WTC11 (cell line): Measurements from ENCODE around the gene DHDH.
"Not testable (repeated sequence)": the region's sequence is repeated elsewhere in the genome, so short reads cannot be mapped to it uniquely, and the experiment has no call there.

Source experiments
- CTCF ChIP-seq: fragments of 200-600 bp; IDR thresholded peaks from 2 replicates; pipeline ENCODE4 v1.8.0; 2022; ENCODE audit warnings: antibody characterized with exemption
- FOXK1 ChIP-seq: sonication (generic); formaldehyde crosslinking; IDR thresholded peaks from 2 replicates; pipeline ENCODE4 v1.8.0; 2022; ENCODE audit warnings: mild to moderate bottlenecking, moderate library complexity, missing genetic modification reagents
- TF ChIP-seq, protein P1 (sequence below): sonication (generic); formaldehyde crosslinking; IDR thresholded peaks from 2 replicates; pipeline ENCODE4 v1.8.1; 2023; ENCODE audit warnings: mild to moderate bottlenecking, missing genetic modification reagents, borderline replicate concordance

GRCh38 chr19:48899386-48899749, 34.1 kb upstream of the DHDH start:
- TF ChIP-seq FOXK1 (CRISPR knock-in tag); CTCF: not testable (repeated sequence)
- TF ChIP-seq, protein P1, sequence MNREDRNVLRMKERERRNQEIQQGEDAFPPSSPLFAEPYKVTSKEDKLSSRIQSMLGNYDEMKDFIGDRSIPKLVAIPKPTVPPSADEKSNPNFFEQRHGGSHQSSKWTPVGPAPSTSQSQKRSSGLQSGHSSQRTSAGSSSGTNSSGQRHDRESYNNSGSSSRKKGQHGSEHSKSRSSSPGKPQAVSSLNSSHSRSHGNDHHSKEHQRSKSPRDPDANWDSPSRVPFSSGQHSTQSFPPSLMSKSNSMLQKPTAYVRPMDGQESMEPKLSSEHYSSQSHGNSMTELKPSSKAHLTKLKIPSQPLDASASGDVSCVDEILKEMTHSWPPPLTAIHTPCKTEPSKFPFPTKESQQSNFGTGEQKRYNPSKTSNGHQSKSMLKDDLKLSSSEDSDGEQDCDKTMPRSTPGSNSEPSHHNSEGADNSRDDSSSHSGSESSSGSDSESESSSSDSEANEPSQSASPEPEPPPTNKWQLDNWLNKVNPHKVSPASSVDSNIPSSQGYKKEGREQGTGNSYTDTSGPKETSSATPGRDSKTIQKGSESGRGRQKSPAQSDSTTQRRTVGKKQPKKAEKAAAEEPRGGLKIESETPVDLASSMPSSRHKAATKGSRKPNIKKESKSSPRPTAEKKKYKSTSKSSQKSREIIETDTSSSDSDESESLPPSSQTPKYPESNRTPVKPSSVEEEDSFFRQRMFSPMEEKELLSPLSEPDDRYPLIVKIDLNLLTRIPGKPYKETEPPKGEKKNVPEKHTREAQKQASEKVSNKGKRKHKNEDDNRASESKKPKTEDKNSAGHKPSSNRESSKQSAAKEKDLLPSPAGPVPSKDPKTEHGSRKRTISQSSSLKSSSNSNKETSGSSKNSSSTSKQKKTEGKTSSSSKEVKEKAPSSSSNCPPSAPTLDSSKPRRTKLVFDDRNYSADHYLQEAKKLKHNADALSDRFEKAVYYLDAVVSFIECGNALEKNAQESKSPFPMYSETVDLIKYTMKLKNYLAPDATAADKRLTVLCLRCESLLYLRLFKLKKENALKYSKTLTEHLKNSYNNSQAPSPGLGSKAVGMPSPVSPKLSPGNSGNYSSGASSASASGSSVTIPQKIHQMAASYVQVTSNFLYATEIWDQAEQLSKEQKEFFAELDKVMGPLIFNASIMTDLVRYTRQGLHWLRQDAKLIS (CRISPR knock-in tag) = not testable (repeated sequence)
